K562 (cell line): ENCODE results near the gene UBE2E3. TPM values are rescaled to one million over a fixed set of nuclear protein-coding genes. Genes with fewer than 3 reads are reported as not detected.

Experiments
- ARID1B ChIP-seq: fragments of 450-650 bp; IDR thresholded peaks from 2 replicates; pipeline ENCODE4 v1.6.1; 2016; ENCODE audit warnings: antibody characterized with exemption, mild to moderate bottlenecking, inconsistent platforms
- FOXK2 ChIP-seq, 2 experiments: fragments of 450-650 bp; IDR thresholded peaks in 1 of 2; conservative IDR thresholded peaks in 1 of 2; 2 replicates each; pipeline ENCODE4 v1.6.1; 2016; ENCODE audit warnings: low read depth in 2 of 2, mild to moderate bottlenecking in 1 of 2
- HSF4 ChIP-seq: fragments of 250-450 bp; sonication (Bioruptor Pico); IDR thresholded peaks from 2 replicates; pipeline ENCODE4 v2.1.2; 2022; ENCODE audit warnings: mild to moderate bottlenecking, moderate library complexity, borderline replicate concordance
- RAD51 ChIP-seq: fragments of 450-650 bp; IDR thresholded peaks from 2 replicates; pipeline ENCODE4 v1.7.1; 2016; ENCODE audit warnings: low read depth, mild to moderate bottlenecking, borderline replicate concordance
- ZNF12 ChIP-seq: sonication (generic); formaldehyde crosslinking; IDR thresholded peaks from 2 replicates; pipeline ENCODE4 v1.4.0; 2020; ENCODE audit warnings: mild to moderate bottlenecking, missing genetic modification reagents
- ZNF316 ChIP-seq: fragments of 450-650 bp; IDR thresholded peaks from 2 replicates; pipeline ENCODE4 v1.6.1; 2016
- polyA plus RNA-seq, 8 experiments: library from polyadenylated mRNA; depleted of rRNA in 4 of 8; stranded (reverse) in 5 of 8; unstranded in 3 of 8; fragments of >200 nt; fragmentation: Nextera tagmentation in 2 of 8; fragmentation: Illumina TruSeq in 1 of 8; extraction: Ambion mirVana in 2 of 8; extraction: Trizol in 1 of 8; gene quantifications; 2 replicates each; pipeline versions ENCODE4 v1.2.1 to v1.2.3, GENCODE V29; 2011 to 2014; ENCODE audit warnings: inconsistent platforms in 1 of 8, missing spikeins in 1 of 8
- total RNA-seq, 7 experiments: library from RNA; depleted of rRNA in 6 of 7; stranded (reverse); fragments of >200 nt in 6 of 7; fragmentation: Illumina TruSeq in 2 of 7; extraction: Trizol in 2 of 7; gene quantifications; 2 replicates each; pipeline versions ENCODE4 v1.2.1 to v1.2.3, GENCODE V29; 2011 to 2021; ENCODE audit warnings: low replicate concordance in 1 of 7
- TF ChIP-seq, protein P1 (sequence below), 2 experiments: fragments of 450-650 bp; IDR thresholded peaks; 2 replicates each; pipeline ENCODE4 v1.6.1; 2016; ENCODE audit warnings: mild to moderate bottlenecking in 2 of 2, borderline replicate concordance in 1 of 2, low read depth in 1 of 2, moderate library complexity in 1 of 2

Gene UBE2E3
- total and polyA plus RNA-seq, 9 of the 15 experiments (the other 6 are each of a cell fraction or from before 2014, with no cell fraction given), result 58.2 to 173 (median 78.0) TPM

GRCh38 chr2:180999274-180999964 lies 19.0 kb downstream of the UBE2E3 start (continued):
- TF ChIP-seq, protein P1, sequence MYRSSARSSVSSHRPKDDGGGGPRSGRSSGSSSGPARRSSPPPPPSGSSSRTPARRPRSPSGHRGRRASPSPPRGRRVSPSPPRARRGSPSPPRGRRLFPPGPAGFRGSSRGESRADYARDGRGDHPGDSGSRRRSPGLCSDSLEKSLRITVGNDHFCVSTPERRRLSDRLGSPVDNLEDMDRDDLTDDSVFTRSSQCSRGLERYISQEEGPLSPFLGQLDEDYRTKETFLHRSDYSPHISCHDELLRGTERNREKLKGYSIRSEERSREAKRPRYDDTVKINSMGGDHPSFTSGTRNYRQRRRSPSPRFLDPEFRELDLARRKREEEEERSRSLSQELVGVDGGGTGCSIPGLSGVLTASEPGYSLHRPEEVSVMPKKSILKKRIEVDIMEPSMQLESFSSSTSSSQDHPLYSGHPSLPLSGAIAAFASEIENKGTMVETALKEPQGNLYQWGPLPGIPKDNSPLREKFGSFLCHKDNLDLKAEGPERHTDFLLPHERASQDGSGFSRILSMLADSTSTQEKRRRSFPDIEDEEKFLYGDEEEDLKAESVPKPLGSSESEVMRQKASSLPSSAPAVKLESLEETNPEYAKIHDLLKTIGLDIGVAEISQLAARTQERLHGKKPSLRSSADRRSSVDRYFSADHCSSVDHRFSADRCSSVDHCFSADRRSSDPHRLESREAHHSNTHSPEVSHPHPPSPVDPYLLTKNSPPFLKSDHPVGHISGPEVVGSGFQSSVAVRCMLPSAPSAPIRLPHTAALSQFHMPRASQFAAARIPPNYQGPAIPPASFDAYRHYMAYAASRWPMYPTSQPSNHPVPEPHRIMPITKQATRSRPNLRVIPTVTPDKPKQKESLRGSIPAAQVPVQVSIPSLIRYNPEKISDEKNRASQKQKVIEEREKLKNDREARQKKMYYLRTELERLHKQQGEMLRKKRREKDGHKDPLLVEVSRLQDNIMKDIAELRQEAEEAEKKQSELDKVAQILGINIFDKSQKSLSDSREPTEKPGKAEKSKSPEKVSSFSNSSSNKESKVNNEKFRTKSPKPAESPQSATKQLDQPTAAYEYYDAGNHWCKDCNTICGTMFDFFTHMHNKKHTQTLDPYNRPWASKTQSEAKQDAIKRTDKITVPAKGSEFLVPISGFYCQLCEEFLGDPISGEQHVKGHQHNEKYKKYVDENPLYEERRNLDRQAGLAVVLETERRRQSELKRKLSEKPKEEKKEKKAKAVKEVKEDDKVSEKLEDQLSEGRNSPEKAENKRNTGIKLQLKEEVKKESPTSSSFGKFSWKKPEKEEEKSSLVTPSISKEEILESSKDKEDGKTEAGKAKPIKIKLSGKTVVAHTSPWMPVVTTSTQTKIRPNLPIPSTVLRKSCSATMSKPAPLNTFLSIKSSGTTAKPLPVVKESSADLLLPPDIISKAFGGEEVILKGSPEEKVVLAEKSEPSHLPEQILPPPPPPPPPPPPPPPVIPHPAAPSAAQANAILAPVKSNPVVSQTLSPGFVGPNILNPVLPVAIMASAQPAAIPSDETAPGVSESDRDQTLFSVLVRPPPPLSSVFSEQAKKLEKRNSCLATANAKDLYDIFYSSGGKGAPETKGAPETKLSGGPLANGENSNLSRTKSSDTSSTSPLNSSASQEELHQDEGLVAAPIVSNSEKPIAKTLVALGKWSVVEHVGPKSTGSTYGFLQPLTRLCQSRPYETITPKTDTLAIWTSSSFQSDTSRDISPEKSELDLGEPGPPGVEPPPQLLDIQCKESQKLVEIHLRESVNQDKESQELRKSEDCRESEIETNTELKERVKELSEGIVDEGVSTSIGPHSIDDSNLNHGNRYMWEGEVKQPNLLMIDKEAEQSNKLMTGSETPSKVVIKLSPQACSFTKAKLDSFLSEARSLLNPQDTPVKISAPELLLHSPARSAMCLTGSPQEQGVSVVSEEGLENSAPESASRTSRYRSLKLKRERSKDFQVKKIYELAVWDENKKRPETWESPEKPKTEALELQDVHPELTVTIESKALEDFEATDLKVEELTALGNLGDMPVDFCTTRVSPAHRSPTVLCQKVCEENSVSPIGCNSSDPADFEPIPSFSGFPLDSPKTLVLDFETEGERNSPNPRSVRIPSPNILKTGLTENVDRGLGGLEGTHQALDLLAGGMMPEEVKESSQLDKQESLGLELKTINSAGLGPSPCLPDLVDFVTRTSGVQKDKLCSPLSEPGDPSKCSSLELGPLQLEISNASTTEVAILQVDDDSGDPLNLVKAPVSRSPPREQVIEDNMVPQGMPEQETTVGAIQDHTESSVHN (IDR thresholded peaks at IDR 0.05; ENCODE audit: borderline replicate concordance in 1 of 2, low read depth in 1 of 2), result no peak
- TF ChIP-seq ZNF12 (CRISPR knock-in tag) (no peak), ARID1B (0 out of 2 replicates have a peak, but pooled peaks have one; percentile 14), ZNF316 (peak; percentile 80), FOXK2 (conservative IDR thresholded peaks at IDR 0.05 in 1 of 2, IDR thresholded peaks at IDR 0.05 in 1 of 2; ENCODE audit: low read depth in 2 of 2) (no peak), RAD51 (no peak), HSF4 (CRISPR knock-in tag) (no peak)
- TF ChIP-seq, all 486 proteins: peak for 13
